NCI-H2196 treated with DMSO at 0.1 percent for 48 hours (cell line): ENCODE measurements around the gene SPG21.

Source experiments
- DNase-seq: peaks from one replicate; lab custom pipeline; 2025; ENCODE audit not compliant: unreplicated experiment; lab: John Stamatoyannopoulos, UW

SPG21 gene

GRCh38 chr15:64993290-64993689 is 3.6 kb upstream of the SPG21 start:
- no peak for DNase-seq

GRCh38 chr15:64991536-64992135 is 1.9 kb upstream of the SPG21 start:
- no peak for DNase-seq

- no peak for DNase-seq
Observed at GRCh38 chr15:64990168-64990470, 405 bp upstream of the SPG21 start.

GRCh38 chr15:64987136-64987535 is 2.6 kb downstream of the SPG21 start:
- no peak for DNase-seq

GRCh38 chr15:64985366-64986033 is 4.2 kb downstream of the SPG21 start:
- no peak for DNase-seq

- DNase-seq = no peak
Observed at GRCh38 chr15:64982472-64982871, 7.2 kb downstream of the SPG21 start.

- DNase-seq = no peak
Observed at GRCh38 chr15:64981812-64982431, 7.8 kb downstream of the SPG21 start.

GRCh38 chr15:64979252-64979710 is 10.4 kb downstream of the SPG21 start:
- no peak for DNase-seq

GRCh38 chr15:64975390-64975789 is 14.3 kb downstream of the SPG21 start:
- DNase-seq = no peak

- DNase-seq = no peak
Observed at GRCh38 chr15:64970698-64971097, 19.0 kb downstream of the SPG21 start.

- DNase-seq = no peak
Observed at GRCh38 chr15:64969401-64969800, 20.3 kb downstream of the SPG21 start.

GRCh38 chr15:64961013-64961412 is 28.7 kb downstream of the SPG21 start:
- no peak for DNase-seq

- no peak for DNase-seq
Observed at GRCh38 chr15:64960153-64960552, 29.6 kb downstream of the SPG21 start.

GRCh38 chr15:64959128-64959527 is 30.6 kb downstream of the SPG21 start:
- no peak for DNase-seq

- DNase-seq = no peak
Observed at GRCh38 chr15:64954395-64954794, 35.3 kb downstream of the SPG21 start.

- DNase-seq = no peak
Observed at GRCh38 chr15:64951777-64952418, 37.8 kb downstream of the SPG21 start.

- no peak for DNase-seq
Observed at GRCh38 chr15:64950888-64951287, 38.8 kb downstream of the SPG21 start.

- no peak for DNase-seq
Observed at GRCh38 chr15:64949383-64950186, 40.1 kb downstream of the SPG21 start.

GRCh38 chr15:64948916-64949315 is 40.8 kb downstream of the SPG21 start:
- no peak for DNase-seq

- no peak for DNase-seq
Observed at GRCh38 chr15:64947211-64947610, 42.5 kb downstream of the SPG21 start.

GRCh38 chr15:64944961-64945360 is 44.8 kb downstream of the SPG21 start:
- no peak for DNase-seq
